ENCODE measurements around the gene PHF13. TPM values are rescaled to one million over a fixed set of nuclear protein-coding genes. Genes with fewer than 3 reads are reported as not detected.

The PHF13 gene
- total and polyA plus RNA-seq, 8 donors: 2.7 to 16.9 (median 6.2) TPM

DNA sequence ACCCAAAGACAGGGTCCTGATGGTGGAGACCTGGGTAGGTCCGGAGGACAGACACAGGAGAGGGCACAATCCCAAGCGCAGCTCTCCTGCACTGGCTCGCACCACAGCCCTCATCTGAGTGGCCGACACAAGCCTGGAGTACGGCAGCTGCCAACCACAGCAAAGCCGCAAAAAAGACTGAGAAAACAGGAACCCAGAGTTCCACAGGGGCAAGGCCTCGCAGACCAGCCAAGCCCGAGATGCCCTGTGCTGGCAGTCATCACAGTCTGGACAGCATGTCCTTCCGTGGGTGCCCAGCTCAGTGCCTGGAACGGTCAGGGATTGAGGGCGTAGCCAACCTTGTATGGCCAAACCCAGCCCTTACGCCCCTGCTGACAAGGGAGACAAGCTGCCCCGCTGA is 22.3 kb upstream of the PHF13 start:
- Histone ChIP-seq H3K4me1 (peaks cover 39 to 90% (median 64%) of the 10 kb centered on the region in 4 donors), H3K27me3 (no peaks in the 10 kb centered on the region), H3K4me3 (no peak overlapping the region), H3K27ac (peak overlapping the region in 2 of 5 donors; percentile 18 to 27), H3K36me3 (peaks cover 69 to 100% (median 97%) of the 10 kb centered on the region in 4 donors), H3K9me3 (no peaks in the 10 kb centered on the region)
- TF ChIP-seq POLR2A (IDR thresholded peaks at IDR 0.05): no peak
- WGBS, 5 donors: 65 to 79% (median 77%) methylated on average over 9 to 13 of the region's 13 CpGs
- intact Hi-C loops (cut with DNase I; ENCODE audit: low total_unique reads): no loop called here
- DNase-seq: no peak

DNA sequence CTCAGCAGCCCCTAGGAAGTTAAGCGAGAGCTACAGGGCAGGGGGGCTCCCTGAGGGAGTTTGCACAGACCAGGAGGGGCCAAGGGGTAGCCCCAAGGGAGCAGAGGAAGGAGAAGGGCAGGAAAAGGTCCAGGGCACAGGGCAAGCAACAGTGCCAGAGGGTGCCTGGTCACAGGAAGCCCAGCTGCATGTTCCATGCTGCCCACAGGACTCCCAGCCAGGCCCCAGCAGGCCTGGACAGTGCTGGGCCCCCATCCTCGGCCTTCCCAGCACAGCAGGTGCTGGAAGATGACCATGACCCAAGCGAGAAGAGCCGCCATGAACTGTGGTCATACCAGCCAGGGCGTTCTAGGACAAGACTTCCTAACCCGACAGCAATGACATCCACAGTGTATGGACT is 21.9 kb upstream of the PHF13 start:
- 82 to 91% (median 88%) methylated on average over 6 of the region's 6 CpGs for WGBS, 5 donors
- intact Hi-C loops (cut with DNase I; ENCODE audit: low total_unique reads): no loop called here
- H3K27ac ChIP-seq: peak overlapping the region in 2 of 5 donors; percentile 18 to 27
- H3K4me1 ChIP-seq: peaks cover 43 to 90% (median 66%) of the 10 kb centered on the region in 4 donors
- H3K36me3 ChIP-seq: peaks cover 72 to 100% (median 99%) of the 10 kb centered on the region in 4 donors
- DNase-seq: no peak
- no peak for TF ChIP-seq POLR2AphosphoS5 (IDR thresholded peaks at IDR 0.05)
- TF ChIP-seq EP300 (IDR thresholded peaks at IDR 0.05): no peak
- no peak for TF ChIP-seq POLR2A (IDR thresholded peaks at IDR 0.05)
- TF ChIP-seq, protein P1, sequence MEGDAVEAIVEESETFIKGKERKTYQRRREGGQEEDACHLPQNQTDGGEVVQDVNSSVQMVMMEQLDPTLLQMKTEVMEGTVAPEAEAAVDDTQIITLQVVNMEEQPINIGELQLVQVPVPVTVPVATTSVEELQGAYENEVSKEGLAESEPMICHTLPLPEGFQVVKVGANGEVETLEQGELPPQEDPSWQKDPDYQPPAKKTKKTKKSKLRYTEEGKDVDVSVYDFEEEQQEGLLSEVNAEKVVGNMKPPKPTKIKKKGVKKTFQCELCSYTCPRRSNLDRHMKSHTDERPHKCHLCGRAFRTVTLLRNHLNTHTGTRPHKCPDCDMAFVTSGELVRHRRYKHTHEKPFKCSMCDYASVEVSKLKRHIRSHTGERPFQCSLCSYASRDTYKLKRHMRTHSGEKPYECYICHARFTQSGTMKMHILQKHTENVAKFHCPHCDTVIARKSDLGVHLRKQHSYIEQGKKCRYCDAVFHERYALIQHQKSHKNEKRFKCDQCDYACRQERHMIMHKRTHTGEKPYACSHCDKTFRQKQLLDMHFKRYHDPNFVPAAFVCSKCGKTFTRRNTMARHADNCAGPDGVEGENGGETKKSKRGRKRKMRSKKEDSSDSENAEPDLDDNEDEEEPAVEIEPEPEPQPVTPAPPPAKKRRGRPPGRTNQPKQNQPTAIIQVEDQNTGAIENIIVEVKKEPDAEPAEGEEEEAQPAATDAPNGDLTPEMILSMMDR (IDR thresholded peaks at IDR 0.05): no peak
- H3K4me3 ChIP-seq: no peak overlapping the region
- H3K27me3 ChIP-seq: no peaks in the 10 kb centered on the region
- H3K9me3 ChIP-seq: no peaks in the 10 kb centered on the region

DNA sequence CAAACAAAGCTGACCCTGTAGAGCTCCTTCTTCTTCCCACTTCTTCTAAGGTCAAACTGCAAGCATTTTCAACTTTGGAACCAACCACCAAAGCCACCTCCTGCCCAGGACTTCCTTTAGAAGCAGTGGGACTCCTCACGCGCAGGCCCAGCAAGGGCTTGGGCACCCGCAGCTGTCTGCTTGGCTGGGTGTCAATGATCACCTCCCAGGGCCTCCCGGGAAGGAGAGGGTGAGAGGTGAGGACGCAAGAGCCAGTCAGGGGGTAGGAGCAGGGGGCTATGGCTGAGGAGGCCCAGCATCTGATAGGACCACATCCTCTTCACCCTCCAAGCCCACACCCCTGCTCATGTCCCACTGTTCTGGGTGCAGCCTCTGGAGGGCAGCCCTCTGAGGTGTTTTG is 21.1 kb upstream of the PHF13 start:
- Histone ChIP-seq H3K36me3 (peaks cover 79 to 100% (median 100%) of the 10 kb centered on the region in 4 donors), H3K4me1 (peaks cover 45 to 90% (median 66%) of the 10 kb centered on the region in 4 donors), H3K9me3 (no peaks in the 10 kb centered on the region), H3K27ac (peak overlapping the region in 1 of 5 donors; percentile 27), H3K27me3 (no peaks in the 10 kb centered on the region), H3K4me3 (no peak overlapping the region)
- 23 to 51% (median 43%) methylated on average over 5 of the region's 5 CpGs for WGBS, 5 donors
- intact Hi-C loops (cut with DNase I; ENCODE audit: low total_unique reads): no loop called here
- TF ChIP-seq EP300 (IDR thresholded peaks at IDR 0.05) (no peak), POLR2AphosphoS5 (IDR thresholded peaks at IDR 0.05) (no peak), POLR2A (IDR thresholded peaks at IDR 0.05) (no peak)
- TF ChIP-seq, protein P1 (IDR thresholded peaks at IDR 0.05): no peak
- no peak for DNase-seq

DNA sequence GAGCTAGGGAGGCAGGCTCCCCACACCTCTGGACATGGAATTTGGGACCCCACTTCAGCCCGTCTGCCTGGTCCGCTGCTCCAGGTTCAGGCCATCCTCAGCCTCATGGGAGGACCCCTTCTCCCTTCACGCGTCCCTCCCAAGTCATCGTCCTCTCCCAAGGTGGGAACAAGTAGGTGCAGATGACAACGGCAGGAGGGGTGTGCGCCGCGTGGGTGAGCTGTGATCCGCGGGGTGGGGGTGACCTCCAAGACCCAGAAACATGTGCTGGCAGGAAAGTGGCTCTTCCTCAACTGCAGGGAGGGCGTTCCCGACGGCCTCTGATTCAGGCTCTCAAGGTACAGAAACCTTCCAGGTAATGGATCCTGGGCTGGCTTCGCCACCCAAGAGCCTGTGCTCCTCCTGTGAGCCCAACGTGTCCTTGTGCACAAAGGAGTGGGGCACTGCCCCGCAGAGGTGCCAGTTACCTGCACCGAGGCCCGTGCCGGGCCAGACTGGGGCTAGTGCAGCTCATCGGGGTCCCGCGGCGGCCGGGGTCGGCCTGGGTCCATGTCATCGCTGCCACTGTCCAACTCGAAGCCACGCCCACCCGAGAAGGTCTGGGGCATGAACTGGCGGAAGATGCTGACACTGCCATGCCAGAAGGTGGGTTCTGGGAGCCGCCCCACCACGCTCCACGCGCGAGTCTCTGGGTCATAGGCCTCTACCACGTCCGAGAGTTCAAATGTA is 20.5 kb upstream of the PHF13 start:
- no peak for TF ChIP-seq EP300 (IDR thresholded peaks at IDR 0.05)
- TF ChIP-seq, protein P1 (IDR thresholded peaks at IDR 0.05): no peak
- TF ChIP-seq POLR2A (IDR thresholded peaks at IDR 0.05): no peak
- no peak for TF ChIP-seq POLR2AphosphoS5 (IDR thresholded peaks at IDR 0.05)
- no peaks in the 10 kb centered on the region for H3K27me3 ChIP-seq
- DNase-seq: no peak
- no peaks in the 10 kb centered on the region for H3K9me3 ChIP-seq
- H3K4me3 ChIP-seq: no peak overlapping the region
- 91 to 94% (median 92%) methylated on average over 22 to 38 of the region's 38 CpGs for WGBS, 5 donors
- peak overlapping the region in 1 of 5 donors; percentile 27 for H3K27ac ChIP-seq
- intact Hi-C loops (cut with DNase I; ENCODE audit: low total_unique reads): no loop called here
- peaks cover 85 to 100% (median 100%) of the 10 kb centered on the region in 4 donors for H3K36me3 ChIP-seq
- H3K4me1 ChIP-seq: peaks cover 46 to 90% (median 66%) of the 10 kb centered on the region in 4 donors

DNA sequence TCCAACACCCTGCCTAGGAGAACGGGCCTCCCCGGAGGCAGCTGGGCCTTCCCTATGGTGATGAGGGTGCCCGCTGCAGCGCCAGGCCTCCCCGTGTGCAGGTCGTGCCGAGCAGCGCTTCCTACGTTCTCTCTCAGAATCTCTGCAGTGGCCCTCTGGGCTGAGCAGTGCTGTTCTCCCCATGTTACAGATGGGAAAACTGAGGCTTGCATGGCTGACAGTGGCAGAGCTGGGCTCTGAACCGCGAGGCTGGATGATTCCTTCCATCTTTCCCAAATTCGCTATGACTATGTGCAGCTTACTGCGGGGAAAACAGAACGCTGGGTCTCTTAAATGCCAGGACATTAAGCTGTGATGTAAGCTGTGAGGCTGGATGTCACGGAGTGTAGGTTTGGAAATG is 19.7 kb upstream of the PHF13 start:
- H3K27ac ChIP-seq: no peak overlapping the region
- H3K4me1 ChIP-seq: peaks cover 48 to 90% (median 66%) of the 10 kb centered on the region in 4 donors
- no peak for DNase-seq
- 92 to 96% (median 93%) methylated on average over 6 to 15 of the region's 15 CpGs for WGBS, 5 donors
- TF ChIP-seq, protein P1 (IDR thresholded peaks at IDR 0.05): no peak
- no peak for TF ChIP-seq POLR2AphosphoS5 (IDR thresholded peaks at IDR 0.05)
- no peak for TF ChIP-seq POLR2A (IDR thresholded peaks at IDR 0.05)
- no peak for TF ChIP-seq EP300 (IDR thresholded peaks at IDR 0.05)
- no peaks in the 10 kb centered on the region for H3K27me3 ChIP-seq
- intact Hi-C loops (cut with DNase I; ENCODE audit: low total_unique reads): no loop called here
- no peak overlapping the region for H3K4me3 ChIP-seq
- no peaks in the 10 kb centered on the region for H3K9me3 ChIP-seq
- H3K36me3 ChIP-seq: peaks cover 85 to 100% (median 100%) of the 10 kb centered on the region in 4 donors
